Fibroblast of lung (primary cell): ENCODE results near the gene ACVR2A.

Experiments used
- CTCF ChIP-seq, 2 donors: IDR thresholded peaks in 1 of 2; conservative IDR thresholded peaks in 1 of 2; 1 replicate in 1 of 2; 2 replicates in 1 of 2; pipeline ENCODE4 v1.5.1; 2011 to 2012; ENCODE audit warnings: low read length in 2 of 2, control low read depth in 1 of 2, inconsistent platforms in 1 of 2, low read depth in 1 of 2, mild to moderate bottlenecking in 1 of 2
- EZH2 ChIP-seq: IDR thresholded peaks from 2 replicates; pipeline ENCODE4 v1.5.1; 2012; ENCODE audit warnings: low read length, control low read depth, mild to moderate bottlenecking; ENCODE audit errors: missing control alignments

- TF ChIP-seq CTCF (conservative IDR thresholded peaks at IDR 0.05 in 1 of 2, IDR thresholded peaks at IDR 0.05 in 1 of 2; ENCODE audit: low read depth in 1 of 2, low read length in 2 of 2): no peak
- TF ChIP-seq EZH2: no peak
Observed at GRCh38 chr2:147800316-147800715, 44.5 kb upstream of the ACVR2A start.
